ENCODE data around the gene CLCN5.

- TF ChIP-seq CTCF (IDR thresholded peaks at IDR 0.05) (no peak), POLR2A (IDR thresholded peaks at IDR 0.05) (no peak), EP300 (IDR thresholded peaks at IDR 0.05; ENCODE audit: low read depth) (no peak), POLR2AphosphoS5 (IDR thresholded peaks at IDR 0.05) (no peak)
Observed at GRCh38 chrX:49995107-49995731, 72.8 kb downstream of the CLCN5 start.
